NB4 (cell line): ENCODE measurements around the gene TMX2.

ENCODE experiments used
- DNase-seq: peaks from one replicate; pipeline ENCODE4 v3.0.0; 2010; ENCODE audit warnings: low read depth
- H3K4me3 ChIP-seq: one replicate; pipeline ENCODE4 v1.5.1; 2011; ENCODE audit warnings: mild to moderate bottlenecking, low read depth, low read length, moderate library complexity
- MYC ChIP-seq: IDR thresholded peaks from 2 replicates; pipeline ENCODE4 v1.6.1; 2011; ENCODE audit warnings: low read depth, low read length
- POLR2A ChIP-seq: IDR thresholded peaks from 2 replicates; pipeline ENCODE4 v1.6.1; 2011; ENCODE audit warnings: mild to moderate bottlenecking; ENCODE audit not compliant: insufficient read length; ENCODE audit errors: extremely low read depth
- TF ChIP-seq, protein P1 (sequence below): IDR thresholded peaks from one replicate; pipeline ENCODE4 v1.5.1; 2012; ENCODE audit warnings: low read depth, low read length
- TF ChIP-seq, protein P2 (sequence below): IDR thresholded peaks from 2 replicates; pipeline ENCODE4 v1.6.1; 2011; ENCODE audit warnings: low read depth, low read length

Gene TMX2

DNA sequence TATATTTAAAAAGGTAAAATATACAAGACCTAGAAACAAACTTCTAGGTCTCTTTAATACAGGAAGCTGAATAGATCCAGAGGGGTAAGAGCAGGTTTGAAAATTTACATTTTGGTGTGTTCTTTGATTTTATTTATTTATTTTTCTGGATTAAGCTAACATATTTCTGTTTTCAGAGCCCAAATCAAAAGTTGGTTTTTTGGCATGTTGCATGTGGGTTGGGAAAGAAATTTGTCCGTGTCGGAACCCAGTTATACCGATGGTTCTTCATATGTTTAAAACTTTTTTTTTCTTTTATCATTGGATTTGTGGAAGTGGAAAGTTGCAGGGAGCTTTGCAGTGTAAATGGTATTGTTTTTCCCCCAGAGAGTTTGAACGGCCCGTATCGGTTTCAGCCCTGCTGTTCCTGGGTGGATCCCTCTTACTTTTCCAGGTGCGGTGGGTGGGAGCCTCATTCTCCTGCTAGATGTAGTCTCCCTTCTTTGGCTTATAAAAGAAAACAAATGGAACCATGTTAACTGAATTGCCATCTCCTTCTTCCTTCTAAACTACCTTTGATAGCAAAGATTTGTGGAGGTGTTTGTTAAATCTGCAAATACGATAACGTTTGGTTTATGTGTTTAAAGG is 50.0 kb downstream of the TMX2 start:
- no peak for TF ChIP-seq MYC
- no peak for TF ChIP-seq POLR2A
- TF ChIP-seq, protein P1, sequence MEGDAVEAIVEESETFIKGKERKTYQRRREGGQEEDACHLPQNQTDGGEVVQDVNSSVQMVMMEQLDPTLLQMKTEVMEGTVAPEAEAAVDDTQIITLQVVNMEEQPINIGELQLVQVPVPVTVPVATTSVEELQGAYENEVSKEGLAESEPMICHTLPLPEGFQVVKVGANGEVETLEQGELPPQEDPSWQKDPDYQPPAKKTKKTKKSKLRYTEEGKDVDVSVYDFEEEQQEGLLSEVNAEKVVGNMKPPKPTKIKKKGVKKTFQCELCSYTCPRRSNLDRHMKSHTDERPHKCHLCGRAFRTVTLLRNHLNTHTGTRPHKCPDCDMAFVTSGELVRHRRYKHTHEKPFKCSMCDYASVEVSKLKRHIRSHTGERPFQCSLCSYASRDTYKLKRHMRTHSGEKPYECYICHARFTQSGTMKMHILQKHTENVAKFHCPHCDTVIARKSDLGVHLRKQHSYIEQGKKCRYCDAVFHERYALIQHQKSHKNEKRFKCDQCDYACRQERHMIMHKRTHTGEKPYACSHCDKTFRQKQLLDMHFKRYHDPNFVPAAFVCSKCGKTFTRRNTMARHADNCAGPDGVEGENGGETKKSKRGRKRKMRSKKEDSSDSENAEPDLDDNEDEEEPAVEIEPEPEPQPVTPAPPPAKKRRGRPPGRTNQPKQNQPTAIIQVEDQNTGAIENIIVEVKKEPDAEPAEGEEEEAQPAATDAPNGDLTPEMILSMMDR = no peak
- TF ChIP-seq, protein P2, sequence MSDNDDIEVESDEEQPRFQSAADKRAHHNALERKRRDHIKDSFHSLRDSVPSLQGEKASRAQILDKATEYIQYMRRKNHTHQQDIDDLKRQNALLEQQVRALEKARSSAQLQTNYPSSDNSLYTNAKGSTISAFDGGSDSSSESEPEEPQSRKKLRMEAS = no peak
- peak overlapping the region; percentile 67 for H3K4me3 ChIP-seq
- DNase-seq = no peak

DNA sequence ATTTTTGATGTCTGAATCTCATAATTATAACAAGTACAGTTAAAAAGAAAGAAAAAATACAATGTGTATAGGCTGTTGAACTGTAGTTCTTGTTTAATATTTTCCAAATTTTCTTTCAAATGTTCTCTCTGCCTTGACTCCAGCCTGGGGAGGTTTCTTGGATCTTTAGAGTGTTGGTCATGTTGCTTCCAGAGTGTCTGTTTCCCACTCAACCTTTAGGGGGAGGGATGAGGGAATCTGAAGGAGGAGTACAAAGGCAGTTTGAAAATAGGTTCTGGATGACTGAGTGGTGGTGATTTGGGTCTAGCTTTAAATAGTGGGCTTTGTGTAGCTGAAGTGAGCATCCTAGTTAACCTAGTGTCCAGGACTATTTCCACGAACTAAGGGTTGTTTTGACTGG is 51.2 kb downstream of the TMX2 start:
- no peak for DNase-seq
- TF ChIP-seq MYC = no peak
- peak overlapping the region; percentile 67 for H3K4me3 ChIP-seq

DNA sequence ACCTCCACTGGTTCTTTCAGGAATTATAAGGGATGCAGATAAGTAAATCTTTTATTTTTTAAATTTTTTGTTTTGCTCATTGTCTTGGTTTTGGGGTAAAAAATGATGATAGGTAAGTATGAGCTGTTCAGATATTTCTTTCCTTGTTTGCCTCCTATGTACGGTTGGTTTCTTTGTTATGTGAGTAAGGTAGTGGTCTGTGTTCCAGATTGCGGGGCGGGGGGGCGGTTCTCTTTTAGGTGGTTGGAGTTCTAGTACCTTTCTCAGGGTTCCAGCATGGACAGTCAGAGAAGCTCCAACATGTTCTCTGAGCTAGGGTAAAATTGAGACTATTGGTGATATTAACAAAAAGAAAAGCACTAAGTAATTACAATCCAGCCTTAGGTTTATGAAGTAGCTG is 51.6 kb downstream of the TMX2 start:
- TF ChIP-seq, protein P2 = no peak
- TF ChIP-seq POLR2A = no peak
- TF ChIP-seq, protein P1 = no peak
- DNase-seq = no peak
- H3K4me3 ChIP-seq = peak overlapping the region; percentile 67

DNA sequence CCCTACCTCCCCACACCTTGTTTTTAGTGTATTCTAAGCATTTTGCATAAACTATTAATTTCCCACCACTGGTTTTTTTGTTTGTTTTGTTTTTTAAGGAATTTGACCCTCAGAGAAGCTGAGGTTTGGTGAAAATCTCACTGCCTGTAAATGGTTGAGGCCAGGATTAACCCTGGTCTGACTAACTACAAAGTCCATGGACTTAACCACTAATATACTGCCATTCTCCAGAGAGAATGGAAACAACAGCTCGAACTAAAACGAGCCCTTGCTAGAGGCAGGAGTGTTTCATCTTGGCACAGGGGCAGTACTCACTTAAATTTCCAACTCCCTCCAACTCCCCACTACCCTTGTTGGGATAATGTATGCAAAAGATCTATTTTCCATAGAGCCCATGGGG is 52.2 kb downstream of the TMX2 start:
- no peak for DNase-seq
- no peak overlapping the region for H3K4me3 ChIP-seq
- TF ChIP-seq, protein P1 = no peak
- TF ChIP-seq, protein P2 = no peak
- TF ChIP-seq MYC (no peak), POLR2A (no peak)

DNA sequence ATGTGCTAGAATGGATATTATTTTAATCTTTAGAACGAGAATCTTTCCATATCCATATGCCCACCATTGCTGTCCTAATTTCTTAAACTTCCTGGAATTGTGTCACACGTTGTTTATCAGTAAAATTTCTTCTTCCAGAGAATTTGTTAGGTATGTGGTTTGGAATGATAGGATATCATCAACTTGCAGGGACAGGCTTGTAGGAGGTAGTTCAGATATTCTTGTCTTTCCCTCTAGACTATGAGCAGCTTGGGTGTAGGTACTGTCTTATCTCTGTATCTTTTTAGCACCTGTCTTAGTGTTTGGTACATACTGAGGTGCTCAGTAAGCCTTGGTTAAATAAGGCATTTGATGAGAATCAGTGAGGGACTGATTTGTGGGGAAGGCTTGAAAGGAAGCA is 52.6 kb downstream of the TMX2 start:
- no peak for DNase-seq
- no peak overlapping the region for H3K4me3 ChIP-seq
- TF ChIP-seq, protein P2 = no peak

DNA sequence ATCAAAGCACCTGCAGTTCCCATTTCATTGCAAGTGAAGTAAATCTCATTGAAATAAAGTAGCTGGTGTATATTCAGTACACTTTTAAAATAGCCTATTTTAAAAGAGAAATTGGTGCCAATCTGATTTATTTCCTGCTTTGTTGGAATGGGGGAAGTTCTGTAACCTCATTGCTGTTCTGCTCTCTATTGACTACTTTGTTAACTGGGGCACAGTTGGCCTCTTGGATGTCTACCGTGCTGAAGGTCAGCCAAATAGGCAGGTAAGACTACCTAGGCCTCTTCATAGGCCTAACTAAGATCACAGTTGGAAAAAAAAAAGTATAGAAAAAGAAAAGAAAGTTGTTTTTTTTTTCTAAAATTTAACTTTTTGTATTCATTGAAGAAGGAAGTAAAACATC is 58.4 kb downstream of the TMX2 start:
- no peak overlapping the region for H3K4me3 ChIP-seq
- DNase-seq = no peak
- TF ChIP-seq MYC = no peak
- TF ChIP-seq, protein P2 = no peak
- TF ChIP-seq, protein P1 = no peak
- no peak for TF ChIP-seq POLR2A

DNA sequence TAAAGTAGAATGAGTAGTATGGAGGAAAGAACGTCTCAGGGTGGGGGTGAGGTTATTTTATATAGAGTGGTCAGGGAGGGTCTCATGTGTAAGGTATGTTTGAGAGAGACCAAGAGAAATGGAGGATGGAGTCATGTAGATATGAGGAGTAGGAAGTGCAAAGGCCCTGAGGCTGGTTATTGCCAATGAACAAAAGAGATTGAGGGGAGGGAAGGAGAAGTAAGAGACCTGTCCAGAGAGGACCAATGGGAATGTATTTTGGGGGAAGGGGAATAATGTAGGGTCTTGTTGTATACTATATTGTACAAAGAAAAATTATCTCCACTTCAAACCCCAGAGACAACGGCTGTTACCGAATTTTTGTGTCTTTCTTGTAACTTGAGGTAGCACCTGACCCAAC is 59.0 kb downstream of the TMX2 start:
- no peak for TF ChIP-seq MYC
- TF ChIP-seq, protein P1 = no peak
- TF ChIP-seq, protein P2 = no peak
- no peak for TF ChIP-seq POLR2A
- no peak overlapping the region for H3K4me3 ChIP-seq
- no peak for DNase-seq
